Measurements from ENCODE around the gene MOV10.
"Not testable (repeated sequence)": the region's sequence is repeated elsewhere in the genome, so short reads cannot be mapped to it uniquely, and the experiment has no call there.

MOV10 gene

DNA sequence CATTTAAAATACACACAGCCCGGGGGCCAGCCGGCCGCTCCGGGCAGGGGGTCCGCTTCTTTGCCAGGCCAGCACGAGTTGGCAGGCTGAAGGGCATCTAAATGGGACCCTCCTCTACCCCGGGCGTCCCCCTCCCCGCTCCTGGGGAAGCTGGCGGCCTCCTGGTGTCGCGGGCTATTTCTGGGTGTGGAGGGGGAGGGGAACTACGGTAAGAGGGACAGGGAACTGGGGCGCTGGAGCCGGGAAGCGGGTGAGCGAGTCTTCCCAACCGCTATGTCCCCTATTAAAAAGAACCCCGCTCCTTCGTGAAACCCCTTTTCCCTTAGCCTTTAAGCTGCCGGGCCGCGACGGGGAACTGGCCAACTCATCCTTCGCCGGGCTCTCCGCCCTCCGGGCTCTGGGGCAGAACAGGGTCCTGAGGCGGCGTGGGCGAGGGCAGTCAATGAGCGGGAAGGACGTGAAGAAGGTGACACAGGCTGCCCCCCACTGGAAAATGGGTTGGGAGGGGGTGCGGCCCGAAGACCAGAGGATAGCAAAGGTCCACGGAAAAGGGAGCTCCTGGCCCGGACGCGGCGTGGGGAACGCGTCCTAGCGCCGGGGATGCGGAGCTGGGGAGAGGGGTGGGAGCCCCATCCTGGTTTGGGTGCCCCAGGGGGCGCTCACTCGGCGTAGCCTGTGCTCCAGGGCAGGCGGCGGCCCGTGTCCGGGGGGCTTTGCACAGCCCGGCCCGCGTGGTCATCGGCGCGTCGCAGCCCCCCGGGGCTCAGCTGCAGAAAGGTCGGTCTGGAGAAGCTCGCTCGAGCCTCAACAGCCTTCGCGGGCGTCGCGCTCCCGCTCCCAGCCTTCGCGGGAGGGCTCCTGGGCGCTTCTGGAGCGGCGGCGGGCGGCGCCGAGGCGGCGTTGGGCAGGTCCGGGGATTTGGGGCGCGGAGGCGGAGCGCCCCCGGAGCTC, 40.1 kb downstream of the MOV10 start:
- DNase-seq, result no peak

DNA sequence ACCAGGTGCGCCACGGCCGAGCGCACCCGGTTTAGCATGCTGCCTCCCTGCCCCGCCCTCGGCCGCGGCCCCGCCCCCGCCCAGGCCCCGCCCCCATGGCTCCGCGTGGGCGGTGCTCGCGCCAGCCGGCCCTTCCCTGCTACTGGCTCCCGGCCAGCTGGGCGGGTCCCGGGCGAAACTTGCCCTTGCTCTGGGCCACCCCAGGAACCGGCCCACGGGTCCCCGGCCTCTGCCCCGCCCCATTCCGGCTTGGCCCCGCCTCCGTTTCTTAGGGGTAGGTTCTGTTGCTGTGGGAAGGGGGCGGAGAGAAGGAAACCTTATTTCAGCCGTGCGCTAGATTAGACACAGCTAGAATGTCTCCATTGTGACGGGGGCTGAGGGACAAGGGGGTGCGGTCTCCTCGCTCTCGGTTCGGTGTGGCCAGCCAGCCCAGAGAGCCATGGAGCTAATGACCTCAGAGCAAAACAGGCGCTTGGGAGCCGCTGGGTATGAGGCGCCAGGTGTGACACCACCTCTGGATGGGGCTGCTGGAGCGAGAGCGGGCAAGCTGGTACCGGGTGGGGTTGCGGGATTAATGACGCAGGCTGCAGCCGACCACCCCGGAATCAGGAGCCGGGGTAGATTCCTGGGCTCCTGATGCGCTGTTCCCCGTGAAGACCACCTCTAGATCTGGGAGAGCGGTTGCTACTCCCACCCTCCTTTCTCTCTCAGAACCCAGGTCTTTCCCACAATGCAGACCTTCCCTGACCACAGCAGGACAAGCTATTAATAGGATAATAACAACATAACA, 41.0 kb downstream of the MOV10 start, which contains the start of gene PPM1J:
PPM1J (minus strand) TSS at position 69 of the 790 bp plus-strand sequence; CDS start at position 38, 31 bp downstream.
- peak; percentile 98 for DNase-seq

DNA sequence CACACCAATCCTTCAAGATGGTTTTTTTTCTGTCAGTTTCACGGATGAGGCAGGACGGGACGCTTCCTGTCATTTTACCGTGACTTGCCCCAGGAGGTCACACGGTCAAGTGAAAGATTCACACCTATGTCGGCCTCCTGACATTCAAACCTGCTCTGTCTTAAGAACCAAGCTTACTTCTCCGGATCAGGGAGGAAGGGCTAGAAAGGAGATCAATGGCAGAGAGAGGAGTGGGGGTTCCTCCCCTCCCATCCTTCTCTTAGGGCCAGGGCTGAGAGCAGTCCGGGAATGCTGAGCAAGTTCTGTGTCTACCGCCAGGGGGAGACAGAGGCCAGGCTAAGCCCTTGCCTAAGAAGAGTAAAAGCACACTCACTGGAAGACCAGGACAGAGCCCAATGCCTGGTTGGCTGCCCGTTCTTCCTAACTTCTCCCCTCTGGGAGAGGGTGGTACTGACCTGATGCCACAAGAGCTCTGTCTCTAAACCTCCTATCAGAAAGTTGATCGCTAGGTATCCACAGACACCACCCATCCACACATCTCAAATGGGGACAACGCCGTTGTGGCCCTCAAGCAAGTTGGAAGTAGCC, 41.8 kb downstream of the MOV10 start:
- DNase-seq, result peak; percentile 75

DNA sequence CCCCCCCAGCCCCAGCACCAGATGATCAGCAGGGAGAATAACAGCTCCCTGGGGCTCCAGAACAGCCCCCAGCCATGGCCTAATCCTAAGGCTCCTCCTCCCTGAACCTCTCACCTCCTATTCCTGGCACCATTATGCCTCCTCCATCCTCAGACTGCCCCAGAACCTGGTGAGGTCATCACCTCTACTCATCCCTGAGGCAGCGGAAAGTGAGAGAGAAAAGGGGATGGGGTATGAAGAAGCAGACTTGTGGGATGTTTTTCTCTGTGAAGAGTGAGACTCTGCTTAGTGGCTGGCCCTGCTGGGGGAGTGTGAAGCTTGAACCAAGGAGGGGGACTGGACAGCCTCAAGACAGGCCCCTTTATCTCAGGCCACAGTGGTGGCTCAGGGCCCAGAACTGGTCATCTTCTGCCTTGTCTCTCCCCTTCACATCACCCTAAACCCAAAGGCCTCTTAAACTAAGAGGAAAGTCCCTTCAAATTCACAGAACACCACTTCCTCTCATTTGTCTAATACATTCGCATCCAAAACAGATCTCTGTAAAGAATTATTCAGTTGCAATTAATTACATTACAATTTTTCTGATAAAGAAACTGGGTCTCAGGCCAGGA, 42.9 kb downstream of the MOV10 start:
- no peak for DNase-seq

DNA sequence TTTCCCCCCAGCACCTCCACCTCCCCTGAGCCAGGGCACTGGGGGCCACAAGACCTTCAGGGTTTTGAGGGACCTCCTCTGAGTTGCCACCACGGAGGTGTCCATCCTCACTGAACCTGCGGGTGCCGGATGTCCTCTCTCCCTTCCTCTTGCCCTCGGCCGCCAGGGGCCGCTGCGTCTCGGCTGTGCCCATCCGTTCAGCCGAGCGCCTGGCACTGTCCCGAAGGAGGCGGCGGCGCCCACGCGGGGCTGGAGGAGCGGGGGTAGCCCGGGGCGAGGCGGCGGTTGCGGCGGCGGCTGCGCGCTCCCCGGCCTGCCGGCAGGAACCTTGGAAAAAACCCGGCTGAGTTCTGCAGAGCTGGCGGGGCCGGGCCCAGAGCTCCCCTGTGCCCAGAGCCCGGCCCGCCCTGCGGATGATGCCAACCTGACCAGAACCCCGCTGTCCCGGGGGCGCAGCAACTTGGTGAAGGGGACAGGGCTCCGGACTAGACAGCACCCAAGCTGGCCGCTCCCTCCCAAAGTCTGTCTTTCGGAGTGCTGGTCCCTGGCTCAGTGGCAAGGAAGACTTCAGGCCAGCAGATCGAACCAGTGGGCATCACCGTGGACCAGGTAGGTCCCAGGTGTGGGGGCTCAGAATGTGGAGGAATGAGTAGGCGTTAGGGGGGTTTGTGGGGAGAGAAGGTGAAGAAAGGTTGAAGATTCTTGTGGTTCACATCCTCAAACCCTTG, 44.4 kb downstream of the MOV10 start:
- DNase-seq, result peak; percentile 66

DNA sequence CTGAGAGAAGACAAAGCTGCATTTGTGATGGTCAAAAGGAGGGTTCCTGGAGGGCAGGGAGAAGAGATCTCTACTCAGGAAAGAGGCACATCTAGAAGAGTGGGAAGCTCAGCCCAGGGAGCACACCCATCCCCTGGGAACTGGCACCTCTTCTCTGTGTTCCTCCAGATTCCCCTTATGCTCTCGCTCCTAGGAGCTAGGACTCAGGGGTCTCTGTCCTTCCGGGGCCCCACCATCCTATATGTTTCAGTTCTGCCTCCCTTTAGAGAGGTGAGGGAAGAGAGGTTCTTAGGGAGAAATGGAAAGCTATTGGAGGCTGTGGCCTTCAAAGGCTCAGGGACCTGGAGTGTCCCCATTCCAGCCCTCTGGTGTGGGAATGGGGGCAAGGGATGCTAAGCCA, 45.2 kb downstream of the MOV10 start:
- no peak for DNase-seq

DNA sequence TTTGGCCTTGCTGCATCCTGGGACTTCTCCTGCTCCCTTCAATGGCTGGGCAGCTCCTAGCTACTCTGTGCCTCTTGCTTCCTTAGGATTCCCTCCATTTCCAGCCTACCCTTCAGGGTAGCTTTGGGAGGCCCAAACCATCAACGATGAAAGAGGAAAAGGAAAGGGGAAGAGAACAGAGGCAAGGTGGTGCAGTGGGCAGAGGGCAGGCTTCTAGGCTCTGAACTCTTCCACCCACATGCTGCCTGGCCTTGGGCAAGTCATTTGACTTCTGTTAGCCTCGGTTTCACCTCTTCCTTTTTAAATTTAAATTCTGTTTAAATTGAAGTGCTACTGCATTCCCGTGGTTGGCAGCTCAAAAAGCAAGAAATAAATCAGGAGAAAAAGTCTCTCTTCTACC, 46.3 kb downstream of the MOV10 start:
- DNase-seq, result no peak

DNA sequence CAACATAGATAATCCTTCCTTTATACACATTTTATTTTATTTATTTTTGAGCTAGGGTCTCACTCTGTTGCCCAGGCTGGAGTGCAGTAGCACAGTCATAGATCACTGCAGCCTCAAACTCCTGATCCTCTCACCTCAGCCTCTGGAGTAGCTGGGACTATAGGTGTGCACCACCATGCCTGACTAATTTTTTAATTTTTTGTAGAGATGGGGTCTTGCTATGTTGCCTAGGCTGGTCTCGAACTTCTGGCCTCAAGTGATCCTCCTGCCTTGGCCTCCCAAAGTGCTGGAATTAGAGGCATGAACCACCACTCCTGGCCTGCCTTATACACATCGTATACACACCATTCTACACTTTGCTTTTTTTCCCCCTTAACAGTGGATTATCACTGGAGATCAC, 46.8 kb downstream of the MOV10 start:
- not testable (repeated sequence) for DNase-seq

DNA sequence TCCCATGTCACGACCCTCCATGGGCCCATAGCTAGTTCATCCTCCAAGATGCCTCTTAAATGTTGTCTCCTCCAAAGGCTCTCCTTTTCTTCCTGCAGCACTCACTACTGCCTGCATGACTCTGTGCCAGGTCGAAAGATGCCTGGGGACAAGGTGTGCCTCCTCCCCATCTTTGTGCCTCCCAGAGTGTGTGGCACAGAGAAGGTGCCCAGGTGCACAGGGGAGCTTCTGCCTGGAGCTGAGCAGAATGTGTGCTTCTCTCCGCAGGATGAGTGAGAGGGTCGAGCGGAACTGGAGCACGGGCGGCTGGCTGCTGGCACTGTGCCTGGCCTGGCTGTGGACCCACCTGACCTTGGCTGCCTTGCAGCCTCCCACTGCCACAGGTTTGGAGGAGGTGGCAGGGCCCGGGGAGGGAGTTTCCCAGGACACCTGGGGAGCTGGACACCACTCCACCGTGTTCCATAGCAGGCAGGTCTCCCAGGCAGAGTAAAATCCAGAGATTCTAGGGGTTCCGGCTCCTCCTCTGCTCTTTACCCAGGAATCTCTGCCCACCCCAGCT, 47.6 kb downstream of the MOV10 start:
- no peak for DNase-seq

DNA sequence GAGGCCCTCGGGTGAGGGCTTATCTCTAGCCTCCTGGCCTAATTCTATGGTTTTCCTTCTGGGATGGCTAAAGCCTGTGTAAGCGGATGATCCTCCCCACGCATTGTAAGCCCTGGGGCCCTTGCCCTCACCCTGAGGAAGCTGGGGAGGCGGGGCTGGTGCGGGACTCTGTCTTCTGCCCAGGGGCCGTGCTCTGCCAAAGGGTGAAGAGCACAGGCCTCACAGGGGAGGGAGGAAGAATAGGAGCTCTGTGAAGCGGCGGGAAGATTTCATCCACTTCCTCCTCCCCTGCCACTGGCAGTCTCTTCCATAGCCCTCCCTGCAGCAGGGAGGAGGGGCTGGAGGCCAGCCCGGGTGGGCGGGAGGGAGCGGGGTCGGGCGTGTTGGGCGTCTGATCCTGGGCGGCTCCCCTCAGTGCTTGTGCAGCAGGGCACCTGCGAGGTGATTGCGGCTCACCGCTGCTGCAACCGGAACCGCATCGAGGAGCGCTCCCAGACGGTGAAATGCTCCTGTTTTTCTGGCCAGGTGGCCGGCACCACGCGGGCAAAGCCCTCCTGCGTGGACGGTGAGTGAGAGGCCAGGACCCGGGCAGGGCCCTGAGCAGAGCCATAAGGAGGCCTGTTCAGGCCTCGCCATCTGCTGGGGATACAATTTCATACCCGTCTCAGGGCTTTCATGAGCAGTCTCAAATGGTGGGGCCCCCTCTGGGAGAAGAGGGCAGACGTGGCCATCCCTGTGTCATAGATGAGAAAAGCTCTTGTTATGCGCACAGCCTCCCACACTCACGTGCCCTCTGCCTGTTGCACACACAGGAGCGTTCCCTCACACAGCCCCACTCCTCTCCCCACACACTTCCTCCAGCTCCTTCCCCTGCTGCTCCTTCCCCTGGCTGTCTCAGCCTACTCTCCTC, 48.4 kb downstream of the MOV10 start:
- DNase-seq, result no peak

DNA sequence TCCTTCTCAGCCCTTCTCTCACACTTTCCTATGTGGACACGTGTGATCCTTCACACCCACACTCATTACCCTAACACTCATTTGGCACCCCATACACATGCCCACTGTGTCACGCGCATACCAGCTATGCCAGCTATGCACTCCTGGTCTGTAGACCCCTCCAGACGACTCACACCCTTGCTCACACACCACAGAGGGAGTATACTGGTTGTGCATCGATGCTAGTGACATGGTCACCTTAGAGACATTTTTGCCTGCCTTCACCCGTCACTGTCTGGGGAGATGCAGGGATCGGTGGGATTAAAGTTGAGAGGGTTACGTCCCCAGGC, 49.0 kb downstream of the MOV10 start:
- no peak for DNase-seq

DNA sequence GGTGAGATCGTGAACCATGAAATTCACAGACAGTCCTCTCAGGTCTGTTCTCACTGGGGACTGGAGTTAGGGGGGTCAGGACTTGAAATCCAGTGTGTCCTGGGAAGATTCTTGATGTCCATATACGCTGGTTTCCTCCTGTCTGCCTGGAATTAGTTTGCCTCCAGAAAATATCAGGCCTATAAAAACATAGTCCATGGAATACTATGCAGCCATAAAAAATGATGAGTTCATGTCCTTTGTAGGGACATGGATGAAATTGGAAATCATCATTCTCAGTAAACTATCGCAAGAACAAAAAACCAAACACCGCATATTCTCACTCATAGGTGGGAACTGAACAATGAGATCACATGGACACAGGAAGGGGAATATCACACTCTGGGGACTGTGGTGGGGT, 49.8 kb downstream of the MOV10 start:
- DNase-seq, result not testable (repeated sequence)

DNA sequence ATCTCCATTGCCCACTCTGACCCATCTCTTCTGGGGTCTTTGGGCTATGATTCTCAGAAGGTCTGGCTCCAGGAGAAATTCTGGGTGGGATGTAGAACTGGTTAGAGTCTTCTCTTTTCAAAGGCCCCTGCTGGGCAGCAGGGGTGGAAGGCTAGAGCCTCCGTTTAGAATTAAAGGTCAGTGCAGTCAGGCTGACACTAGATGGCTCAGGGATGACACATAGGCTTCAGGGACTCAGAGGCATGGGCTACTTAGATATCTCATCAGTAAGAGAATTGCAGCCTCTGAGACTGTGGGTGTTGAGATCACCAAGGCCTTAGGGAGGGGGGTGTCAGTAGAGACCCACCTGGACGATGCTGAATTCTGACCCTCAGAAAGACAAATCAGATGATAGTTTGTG, 53.3 kb downstream of the MOV10 start:
- DNase-seq, result no peak

DNA sequence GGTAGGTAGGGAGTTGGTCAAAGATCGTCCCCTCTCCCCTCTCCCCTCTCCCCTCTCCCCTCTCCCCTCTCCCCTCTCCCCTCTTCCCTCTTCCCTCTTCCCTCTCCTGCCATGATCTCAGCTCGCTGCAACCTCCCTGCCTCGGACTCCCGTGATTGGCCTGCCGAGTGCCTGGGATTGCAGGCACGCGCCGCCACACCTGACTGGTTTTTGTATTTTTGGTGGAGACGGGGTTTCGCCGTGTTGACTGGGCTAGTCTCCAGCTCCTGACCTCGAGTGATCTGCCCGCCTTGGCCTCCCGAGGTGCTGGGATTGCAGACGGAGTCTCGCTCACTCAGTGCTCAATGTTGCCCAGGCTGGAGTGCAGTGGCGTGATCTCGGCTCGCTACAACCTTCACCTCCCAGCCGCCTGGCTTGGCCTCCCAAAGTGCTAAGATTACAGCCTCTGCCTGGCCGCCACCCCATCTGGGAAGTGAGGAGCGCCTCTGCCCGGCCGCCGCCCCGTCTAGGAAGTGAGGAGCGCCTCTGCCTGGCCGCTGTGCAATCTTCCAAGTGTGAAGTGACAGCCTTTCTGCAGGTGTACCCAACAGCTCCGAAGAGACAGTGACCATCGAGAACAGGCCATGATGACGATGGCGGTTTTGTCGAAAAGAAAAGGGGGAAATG, 54.0 kb downstream of the MOV10 start:
- not testable (repeated sequence) for DNase-seq

DNA sequence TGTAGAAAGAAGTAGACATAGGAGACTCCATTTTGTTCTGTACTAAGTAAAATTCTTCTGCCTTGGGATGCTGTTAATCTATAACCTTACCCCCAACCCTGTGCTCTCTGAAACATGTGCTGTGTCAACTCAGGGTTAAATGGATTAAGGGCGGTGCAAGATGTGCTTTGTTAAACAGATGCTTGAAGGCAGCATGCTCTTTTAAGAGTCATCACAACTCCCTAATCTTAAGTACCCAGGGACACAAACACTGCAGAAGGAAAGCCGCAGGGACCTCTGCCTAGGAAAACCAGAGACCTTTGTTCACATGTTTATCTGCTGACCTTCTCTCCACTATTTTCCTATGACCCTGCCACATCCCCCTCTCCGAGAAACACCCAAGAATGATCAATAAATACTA, 54.6 kb downstream of the MOV10 start:
- not testable (repeated sequence) for DNase-seq

DNA sequence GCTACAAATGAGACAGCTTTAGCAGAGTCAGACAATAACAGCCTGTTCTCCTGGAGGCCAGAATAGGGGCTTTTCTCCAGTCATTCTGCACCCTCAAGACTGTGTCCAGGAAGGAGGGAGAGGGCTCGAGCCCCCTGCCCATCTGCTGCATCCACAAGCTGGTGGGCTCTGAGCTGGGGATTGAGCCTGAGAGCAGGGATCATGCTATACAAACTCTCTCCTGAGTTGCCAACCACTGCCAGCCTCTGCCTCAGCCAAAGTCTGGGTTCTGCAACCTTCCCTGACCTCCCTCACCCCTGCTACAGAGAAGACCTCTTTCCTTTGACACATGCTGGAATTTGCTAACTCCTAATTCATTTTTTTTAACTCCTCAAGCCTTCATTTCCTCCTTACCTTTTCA, 55.5 kb downstream of the MOV10 start:
- DNase-seq, result no peak

DNA sequence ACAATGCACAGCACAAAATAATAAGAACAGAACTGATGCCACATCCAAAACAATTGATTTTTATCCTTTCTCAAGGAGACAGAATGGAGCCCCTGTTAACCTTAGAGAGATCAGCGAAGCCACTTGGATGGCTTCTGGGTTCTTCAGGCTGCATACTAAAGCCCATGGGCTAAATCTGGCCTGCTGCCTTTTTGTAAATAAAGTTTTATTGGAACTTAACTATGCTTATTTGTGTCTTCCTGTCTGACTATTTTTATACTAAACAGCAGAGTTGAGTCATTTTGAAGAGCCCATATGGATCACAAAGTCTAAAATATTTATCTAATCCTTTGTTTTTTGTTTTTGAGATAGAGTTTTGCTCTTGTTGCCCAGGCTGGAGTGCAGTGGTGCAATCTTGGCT, 57.0 kb downstream of the MOV10 start:
- no peak for DNase-seq

DNA sequence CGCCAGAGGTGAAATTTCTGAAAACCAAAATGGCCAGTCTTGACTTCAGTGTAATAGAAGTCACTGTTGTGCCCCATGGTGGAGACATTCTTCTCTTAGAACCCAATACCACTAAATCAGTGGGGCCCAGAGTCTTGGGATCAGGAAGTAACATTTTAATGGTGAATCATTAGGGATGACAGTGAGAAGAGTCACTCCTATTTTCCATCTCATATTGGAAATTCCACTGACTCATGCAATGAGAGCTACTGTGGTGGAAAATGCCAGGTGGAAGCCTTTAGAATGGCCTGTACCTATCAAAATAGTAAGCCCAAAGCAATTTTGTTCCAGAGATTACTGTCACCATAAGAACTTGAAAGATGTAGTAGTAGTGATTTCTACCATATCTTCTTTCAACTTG, 61.3 kb downstream of the MOV10 start:
- no peak for DNase-seq

DNA sequence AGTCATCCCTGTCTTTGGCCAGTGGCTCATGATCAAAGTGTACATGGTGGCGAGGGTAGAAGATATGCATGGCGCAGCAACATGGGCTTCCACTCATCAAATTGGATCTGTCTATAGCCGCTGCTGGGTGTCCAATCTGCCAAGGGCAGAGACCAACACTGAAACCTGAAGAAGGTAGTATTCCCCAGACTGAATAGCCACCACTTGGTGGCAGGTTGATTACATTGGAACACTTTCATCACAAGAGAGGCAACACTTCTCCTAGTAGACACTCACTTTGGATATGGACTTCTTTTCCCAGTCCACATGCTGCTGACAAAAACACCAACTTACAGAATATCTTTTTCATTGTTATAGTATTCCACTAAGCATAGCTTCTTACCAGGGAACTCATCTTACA, 63.1 kb downstream of the MOV10 start:
- DNase-seq, result no peak

All from CD4-positive, alpha-beta T cell treated with Interleukin-4 for 4 hours (primary cell).